Activated naive CD4-positive, alpha-beta T cell treated with anti-CD3 and anti-CD28 coated beads for 36 hours (primary cell): ENCODE measurements around the gene MRPS9. TPM values are rescaled to one million over a fixed set of nuclear protein-coding genes. Genes with fewer than 3 reads are reported as not detected.

Experiments
- CTCF ChIA-PET: fragments of 350-600 bp; sonication (Branson Sonifier 250); formaldehyde crosslinking; loops from one replicate; lab custom pipeline; 2021; ENCODE audit warnings: antibody characterized with exemption; lab: Charles Lee
- DNase-seq: peaks from one replicate; pipeline ENCODE4 v3.0.0-alpha.2; 2020
- H3K27ac Mint-ChIP-seq: one replicate; pipeline ENCODE4 v1.8.0; 2021; ENCODE audit warnings: mild to moderate bottlenecking, mixed read lengths
- H3K27me3 Mint-ChIP-seq: one replicate; pipeline ENCODE4 v1.8.0; 2021; ENCODE audit warnings: low read depth, mixed read lengths
- H3K36me3 Mint-ChIP-seq: one replicate; pipeline ENCODE4 v1.8.0; 2021; ENCODE audit warnings: low read depth, mixed read lengths
- H3K4me1 Mint-ChIP-seq: one replicate; pipeline ENCODE4 v1.8.0; 2021; ENCODE audit warnings: low read depth, mixed read lengths
- H3K4me3 Mint-ChIP-seq: one replicate; pipeline ENCODE4 v1.8.0; 2021; ENCODE audit warnings: mild to moderate bottlenecking, moderate library complexity, mixed read lengths
- H3K9me3 Mint-ChIP-seq: one replicate; pipeline ENCODE4 v1.8.0; 2021; ENCODE audit warnings: mixed read lengths
- intact Hi-C: fragments of 100-400 bp; cut with micrococcal nuclease; formaldehyde crosslinking; loops from one replicate; pipeline ENCODE4 v1.15.1; 2023
- total RNA-seq, 2 experiments: library from RNA; stranded (reverse); gene quantifications; one replicate each; pipeline ENCODE4 v1.2.3, GENCODE V29; 2021

MRPS9 gene
- total RNA-seq, 2 experiments from 2014 or later: 42.1 to 45.3 TPM

- intact Hi-C loops: loop anchor here (10.0 kb wide), 1 partner anchor 404 kb away; no protein-coding TSS in a partner anchor
- Mint-ChIP-seq H3K36me3 (no peaks in the 10 kb centered on the region), H3K27ac (no peak overlapping the region), H3K4me1 (no peaks in the 10 kb centered on the region), H3K4me3 (no peak overlapping the region), H3K9me3 (no peaks in the 10 kb centered on the region), H3K27me3 (no peaks in the 10 kb centered on the region)
- CTCF ChIA-PET: interaction anchor here (1.1 to 8.7 kb wide), 2 partner anchors 10 to 129 kb away, joined by 3 to 263 read pairs; partner anchors contain the start of gene GPR45
- no peak for DNase-seq
Measured at GRCh38 chr2:105110295-105110829, 72.5 kb downstream of the MRPS9 start.

GRCh38 chr2:105111365-105112150, 73.7 kb downstream of the MRPS9 start:
- CTCF ChIA-PET: interaction anchor here (1.1 to 8.7 kb wide), 2 partner anchors 8 to 128 kb away, joined by 3 to 263 read pairs; partner anchors contain the start of gene GPR45
- Mint-ChIP-seq H3K36me3 (no peaks in the 10 kb centered on the region), H3K27me3 (no peaks in the 10 kb centered on the region), H3K9me3 (no peaks in the 10 kb centered on the region), H3K27ac (no peak overlapping the region), H3K4me3 (no peak overlapping the region), H3K4me1 (no peaks in the 10 kb centered on the region)
- intact Hi-C loops: loop anchor here (10.0 kb wide), 1 partner anchor 403 kb away; no protein-coding TSS in a partner anchor
- DNase-seq: no peak

- CTCF ChIA-PET: interaction anchor here (8.7 kb wide), 1 partner anchor 127 kb away, joined by 263 read pairs; the partner anchor contains the start of gene GPR45
- intact Hi-C loops: loop anchor here (10.0 kb wide), 1 partner anchor 402 kb away; no protein-coding TSS in a partner anchor
- Mint-ChIP-seq H3K4me1 (no peaks in the 10 kb centered on the region), H3K4me3 (no peak overlapping the region), H3K9me3 (no peaks in the 10 kb centered on the region), H3K36me3 (no peaks in the 10 kb centered on the region), H3K27ac (no peak overlapping the region), H3K27me3 (no peaks in the 10 kb centered on the region)
- DNase-seq: no peak
Measured at GRCh38 chr2:105112345-105112744, 74.5 kb downstream of the MRPS9 start.

- H3K27ac Mint-ChIP-seq: no peak overlapping the region
- no peak overlapping the region for H3K4me3 Mint-ChIP-seq
- CTCF ChIA-PET: interaction anchor here (0.8 to 8.7 kb wide), 8 partner anchors 8 to 125 kb away, joined by 3 to 263 read pairs (median 8); partner anchors contain the start of gene GPR45
Measured at GRCh38 chr2:105113616-105114291, 75.9 kb downstream of the MRPS9 start.

GRCh38 chr2:105114551-105114950, 76.7 kb downstream of the MRPS9 start:
- no peaks in the 10 kb centered on the region for H3K4me1 Mint-ChIP-seq
- H3K4me3 Mint-ChIP-seq: no peak overlapping the region
- intact Hi-C loops: loop anchor here (1.0 to 10.0 kb wide), 3 partner anchors 121 to 400 kb away; no protein-coding TSS in a partner anchor
- H3K27me3 Mint-ChIP-seq: no peaks in the 10 kb centered on the region
- no peak overlapping the region for H3K27ac Mint-ChIP-seq
- CTCF ChIA-PET: interaction anchor here (0.6 to 8.7 kb wide), 16 partner anchors 9 to 762 kb away, joined by 3 to 263 read pairs (median 5); partner anchors contain the start of gene GPR45
- DNase-seq: no peak
- no peaks in the 10 kb centered on the region for H3K36me3 Mint-ChIP-seq
- H3K9me3 Mint-ChIP-seq: no peaks in the 10 kb centered on the region

More at GRCh38 chr2:105113616-105114291, 75.9 kb downstream of the MRPS9 start:
- intact Hi-C loops: loop anchor here (1.0 to 10.0 kb wide), 3 partner anchors 122 to 401 kb away; no protein-coding TSS in a partner anchor
- Mint-ChIP-seq H3K4me1 (no peaks in the 10 kb centered on the region), H3K27me3 (no peaks in the 10 kb centered on the region), H3K9me3 (no peaks in the 10 kb centered on the region), H3K36me3 (no peaks in the 10 kb centered on the region)
- no peak for DNase-seq

GRCh38 chr2:105116348-105116747, 78.5 kb downstream of the MRPS9 start:
- no peaks in the 10 kb centered on the region for H3K9me3 Mint-ChIP-seq
- H3K27ac Mint-ChIP-seq: no peak overlapping the region
- H3K27me3 Mint-ChIP-seq: no peaks in the 10 kb centered on the region
- no peaks in the 10 kb centered on the region for H3K4me1 Mint-ChIP-seq
- CTCF ChIA-PET: interaction anchor here (0.6 to 8.7 kb wide), 9 partner anchors 8 to 405 kb away, joined by 3 to 263 read pairs (median 4); partner anchors contain the start of gene GPR45
- H3K36me3 Mint-ChIP-seq: no peaks in the 10 kb centered on the region
- DNase-seq: no peak
- intact Hi-C loops: loop anchor here (10.0 kb wide), 1 partner anchor 398 kb away; no protein-coding TSS in a partner anchor
- no peak overlapping the region for H3K4me3 Mint-ChIP-seq

GRCh38 chr2:105117565-105117964, 79.7 kb downstream of the MRPS9 start:
- CTCF ChIA-PET: interaction anchor here (8.7 kb wide), 1 partner anchor 122 kb away, joined by 263 read pairs; the partner anchor contains the start of gene GPR45
- H3K4me3 Mint-ChIP-seq: no peak overlapping the region
- no peaks in the 10 kb centered on the region for H3K4me1 Mint-ChIP-seq
- no peaks in the 10 kb centered on the region for H3K36me3 Mint-ChIP-seq
- intact Hi-C loops: loop anchor here (10.0 kb wide), 1 partner anchor 397 kb away; no protein-coding TSS in a partner anchor
- H3K27ac Mint-ChIP-seq: no peak overlapping the region
- DNase-seq: no peak
- no peaks in the 10 kb centered on the region for H3K27me3 Mint-ChIP-seq
- H3K9me3 Mint-ChIP-seq: no peaks in the 10 kb centered on the region

- CTCF ChIA-PET: interaction anchor here (1.0 kb wide), 1 partner anchor 116 kb away, joined by 4 read pairs; no protein-coding TSS in a partner anchor
- DNase-seq: no peak
- Mint-ChIP-seq H3K4me3 (no peak overlapping the region), H3K4me1 (no peaks in the 10 kb centered on the region), H3K27me3 (no peaks in the 10 kb centered on the region), H3K36me3 (no peaks in the 10 kb centered on the region), H3K27ac (no peak overlapping the region), H3K9me3 (no peaks in the 10 kb centered on the region)
- intact Hi-C loops: loop anchor here (10.0 kb wide), 1 partner anchor 396 kb away; no protein-coding TSS in a partner anchor
Measured at GRCh38 chr2:105118960-105119359, 81.1 kb downstream of the MRPS9 start.

- CTCF ChIA-PET: no interaction called here
- DNase-seq: no peak
- intact Hi-C loops: no loop called here
- no peak overlapping the region for H3K27ac Mint-ChIP-seq
- no peaks in the 10 kb centered on the region for H3K36me3 Mint-ChIP-seq
- peaks cover 8% of the 10 kb centered on the region for H3K27me3 Mint-ChIP-seq
- H3K9me3 Mint-ChIP-seq: no peaks in the 10 kb centered on the region
- no peak overlapping the region for H3K4me3 Mint-ChIP-seq
- no peaks in the 10 kb centered on the region for H3K4me1 Mint-ChIP-seq
Measured at GRCh38 chr2:105121434-105121833, 83.6 kb downstream of the MRPS9 start.

- no peaks in the 10 kb centered on the region for H3K9me3 Mint-ChIP-seq
- intact Hi-C loops: no loop called here
- H3K36me3 Mint-ChIP-seq: no peaks in the 10 kb centered on the region
- CTCF ChIA-PET: interaction anchor here (0.7 to 1.5 kb wide), 2 partner anchors 110 to 908 kb away, joined by 3 read pairs; no protein-coding TSS in a partner anchor
- H3K27ac Mint-ChIP-seq: no peak overlapping the region
- H3K27me3 Mint-ChIP-seq: peaks cover 8% of the 10 kb centered on the region
- DNase-seq: no peak
- H3K4me3 Mint-ChIP-seq: no peak overlapping the region
- no peaks in the 10 kb centered on the region for H3K4me1 Mint-ChIP-seq
Measured at GRCh38 chr2:105125428-105125827, 87.6 kb downstream of the MRPS9 start.

GRCh38 chr2:105125920-105126319, 88.1 kb downstream of the MRPS9 start:
- Mint-ChIP-seq H3K4me3 (no peak overlapping the region), H3K27ac (no peak overlapping the region), H3K27me3 (peaks cover 8% of the 10 kb centered on the region), H3K9me3 (no peaks in the 10 kb centered on the region), H3K36me3 (no peaks in the 10 kb centered on the region), H3K4me1 (no peaks in the 10 kb centered on the region)
- no peak for DNase-seq
- intact Hi-C loops: no loop called here
- CTCF ChIA-PET: interaction anchor here (1.5 kb wide), 1 partner anchor 110 kb away, joined by 3 read pairs; no protein-coding TSS in a partner anchor
